Measurements from ENCODE around the gene TLCD5.

DNA sequence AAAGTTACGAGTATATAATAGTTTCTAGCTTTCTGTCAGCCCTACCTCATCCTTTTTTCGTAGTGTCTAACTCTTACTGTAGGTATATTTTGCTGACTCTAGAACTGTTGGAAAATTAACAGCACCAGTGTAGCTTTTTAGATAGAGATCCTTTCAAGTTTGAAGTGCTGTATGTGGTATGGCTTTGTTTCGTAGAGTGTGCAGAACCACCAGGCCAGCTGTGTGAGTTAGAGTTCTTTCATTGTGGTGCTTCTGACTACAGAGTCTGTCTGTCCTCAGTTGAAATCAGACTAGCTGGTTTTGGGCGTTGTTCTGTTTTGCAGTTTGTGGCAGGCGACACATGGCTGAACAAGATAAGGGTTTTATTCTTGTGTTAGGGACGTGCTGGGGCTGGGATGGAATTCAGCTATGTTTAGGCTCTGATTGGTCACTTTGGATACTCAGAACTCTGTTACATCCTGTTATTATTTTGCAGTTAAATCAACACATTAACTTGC is 14.3 kb downstream of the TLCD5 start:
- TF ChIP-seq, protein P1, sequence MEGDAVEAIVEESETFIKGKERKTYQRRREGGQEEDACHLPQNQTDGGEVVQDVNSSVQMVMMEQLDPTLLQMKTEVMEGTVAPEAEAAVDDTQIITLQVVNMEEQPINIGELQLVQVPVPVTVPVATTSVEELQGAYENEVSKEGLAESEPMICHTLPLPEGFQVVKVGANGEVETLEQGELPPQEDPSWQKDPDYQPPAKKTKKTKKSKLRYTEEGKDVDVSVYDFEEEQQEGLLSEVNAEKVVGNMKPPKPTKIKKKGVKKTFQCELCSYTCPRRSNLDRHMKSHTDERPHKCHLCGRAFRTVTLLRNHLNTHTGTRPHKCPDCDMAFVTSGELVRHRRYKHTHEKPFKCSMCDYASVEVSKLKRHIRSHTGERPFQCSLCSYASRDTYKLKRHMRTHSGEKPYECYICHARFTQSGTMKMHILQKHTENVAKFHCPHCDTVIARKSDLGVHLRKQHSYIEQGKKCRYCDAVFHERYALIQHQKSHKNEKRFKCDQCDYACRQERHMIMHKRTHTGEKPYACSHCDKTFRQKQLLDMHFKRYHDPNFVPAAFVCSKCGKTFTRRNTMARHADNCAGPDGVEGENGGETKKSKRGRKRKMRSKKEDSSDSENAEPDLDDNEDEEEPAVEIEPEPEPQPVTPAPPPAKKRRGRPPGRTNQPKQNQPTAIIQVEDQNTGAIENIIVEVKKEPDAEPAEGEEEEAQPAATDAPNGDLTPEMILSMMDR (IDR thresholded peaks at IDR 0.05) = no peak
- no peak for TF ChIP-seq EZH2 (IDR thresholded peaks at IDR 0.05; ENCODE audit: borderline replicate concordance, insufficient read depth, low read depth, low read length, poor library complexity, severe bottlenecking)

All from B cell (primary cell).